HCT116 (cell line): ENCODE data around the gene TSTD2. TPM values are rescaled to one million over a fixed set of nuclear protein-coding genes. Genes with fewer than 3 reads are reported as not detected.

Experiments used
- ATAC-seq: fragments of 200-7000 bp; cut with Tn5 transposase; 2 replicates; pipeline ENCODE4 v1.9.1; 2020; ENCODE audit warnings: mild to moderate bottlenecking, moderate library complexity
- BruUV-seq: library from RNA; stranded (reverse); fragments of 400-500 nt; replicated peaks from 2 replicates; lab custom pipeline; 2021; lab: Mats Ljungman, UMichigan
- CTCF ChIA-PET: fragments of 300-600 bp; sonication (Branson Sonifier 250); formaldehyde crosslinking; loops from one replicate; lab custom pipeline; 2021; ENCODE audit warnings: antibody characterized with exemption; lab: Charles Lee
- POLR2A ChIA-PET: fragments of 300-600, 350-600 bp; sonication (Branson Sonifier 250); formaldehyde crosslinking; loops from one replicate; lab custom pipeline; 2021; ENCODE audit warnings: antibody characterized with exemption; lab: Charles Lee
- RAD21 ChIA-PET, 2 experiments: fragments of 300-600 bp; sonication (Branson Sonifier 250); formaldehyde crosslinking; loops; one replicate each; lab custom pipeline; 2023; ENCODE audit warnings: low total read pairs in 2 of 2; ENCODE audit not compliant: uncharacterized antibody in 2 of 2, unreplicated experiment in 2 of 2, low non-redundant PET in 1 of 2; lab: Charles Lee
- DNase-seq: peaks from one replicate; pipeline ENCODE4 v3.0.0-alpha.2; 2010; ENCODE audit warnings: low read depth, low spot score
- H2AFZ ChIP-seq: fragments of 200-600 bp; shearing (Covaris generic), sonication (generic); 2 replicates; pipeline ENCODE4 v1.6.1; 2017; ENCODE audit warnings: low read depth, mixed run types, mixed read lengths, antibody characterized with exemption, low read length; ENCODE audit not compliant: poor library complexity, severe bottlenecking
- H3K27ac ChIP-seq: 2 replicates; pipeline ENCODE4 v1.5.1; 2012; ENCODE audit warnings: low read depth, low read length
- H3K27me3 ChIP-seq: fragments of 200-600 bp; sonication (generic); 2 replicates; pipeline ENCODE4 v1.6.1; 2016; ENCODE audit warnings: mixed run types, low read length, mixed read lengths; ENCODE audit not compliant: insufficient read depth
- H3K36me3 ChIP-seq, 2 experiments: fragments of 200-500 bp in 1 of 2; fragments of 200-600 bp in 1 of 2; sonication (Bioruptor generic) in 1 of 2; sonication (generic) in 1 of 2; 2 replicates each; pipeline versions ENCODE4 v1.5.1 to v1.6.1; 2014 to 2016; ENCODE audit warnings: low read length in 2 of 2, inconsistent platforms in 1 of 2, mixed read lengths in 1 of 2, mixed run types in 1 of 2; ENCODE audit not compliant: insufficient read depth in 2 of 2, control insufficient read depth in 1 of 2
- H3K4me1 ChIP-seq, 2 experiments: fragments of 200-600 bp in 1 of 2; sonication (generic) in 1 of 2; 2 replicates each; pipeline versions ENCODE4 v1.5.1 to v1.6.1; 2012 to 2017; ENCODE audit warnings: low read length in 2 of 2, inconsistent platforms in 1 of 2, mild to moderate bottlenecking in 1 of 2, mixed read lengths in 1 of 2, mixed run types in 1 of 2, moderate library complexity in 1 of 2; ENCODE audit not compliant: insufficient read depth in 2 of 2, control insufficient read depth in 1 of 2
- H3K4me2 ChIP-seq: fragments of 200-600 bp; sonication (generic); 2 replicates; pipeline ENCODE4 v1.6.1; 2017; ENCODE audit warnings: mixed run types, low read length, mixed read lengths
- H3K4me3 ChIP-seq, 2 experiments: fragments of 200-600 bp in 1 of 2; sonication (generic) in 1 of 2; replicated peaks in 1 of 2; 2 replicates each; pipeline ENCODE4 v1.5.1; 2011 to 2016; ENCODE audit warnings: low read length in 2 of 2, control low read depth in 1 of 2, low read depth in 1 of 2, mild to moderate bottlenecking in 1 of 2, mixed read lengths in 1 of 2, mixed run types in 1 of 2
- H3K79me2 ChIP-seq: fragments of 200-600 bp; sonication (generic); 2 replicates; pipeline ENCODE4 v1.6.1; 2017; ENCODE audit warnings: mild to moderate bottlenecking, mixed run types, low read length, moderate library complexity, mixed read lengths; ENCODE audit not compliant: insufficient read depth
- H3K9ac ChIP-seq: fragments of 200-600 bp; sonication (generic); 2 replicates; pipeline ENCODE4 v1.6.1; 2016; ENCODE audit warnings: low read length, mixed read lengths
- H3K9me2 ChIP-seq: fragments of 200-600 bp; sonication (generic), shearing (Covaris generic); 2 replicates; pipeline ENCODE4 v1.6.1; 2017; ENCODE audit warnings: mixed run types, mild to moderate bottlenecking, moderate library complexity; ENCODE audit not compliant: insufficient read depth
- H3K9me3 ChIP-seq, 2 experiments: fragments of 200-500 bp in 1 of 2; fragments of 200-600 bp in 1 of 2; sonication (Bioruptor generic) in 1 of 2; sonication (generic) in 1 of 2; 2 replicates each; pipeline ENCODE4 v1.6.1; 2014 to 2017; ENCODE audit warnings: low read length in 2 of 2, mixed read lengths in 2 of 2, inconsistent platforms in 1 of 2, low read depth in 1 of 2, mild to moderate bottlenecking in 1 of 2, mixed run types in 1 of 2, moderate library complexity in 1 of 2; ENCODE audit not compliant: control insufficient read depth in 1 of 2, insufficient read depth in 1 of 2
- H4K20me1 ChIP-seq: fragments of 200-600 bp; sonication (generic), shearing (Covaris generic); 2 replicates; pipeline ENCODE4 v1.6.1; 2017; ENCODE audit warnings: mixed run types, mild to moderate bottlenecking, moderate library complexity; ENCODE audit not compliant: insufficient read depth
- CTCF ChIP-seq, 3 experiments: fragments of 200-600 bp in 1 of 3; sonication (generic) in 1 of 3; IDR thresholded peaks in 2 of 3; conservative IDR thresholded peaks in 1 of 3; 2 replicates each; pipeline ENCODE4 v1.5.1; 2012 to 2017; ENCODE audit warnings: low read depth in 2 of 3, low read length in 2 of 3, antibody characterized with exemption in 1 of 3, borderline replicate concordance in 1 of 3, control low read depth in 1 of 3, mild to moderate bottlenecking in 1 of 3, mixed read lengths in 1 of 3, mixed run types in 1 of 3, moderate library complexity in 1 of 3; ENCODE audit not compliant: insufficient read depth in 1 of 3
- ELF1 ChIP-seq: IDR thresholded peaks from 2 replicates; pipeline ENCODE4 v1.6.1; 2012; ENCODE audit warnings: low read depth, borderline replicate concordance
- EZH2 ChIP-seq: fragments of 200-600 bp; sonication (generic); IDR thresholded peaks from 2 replicates; pipeline ENCODE4 v1.6.1; 2017; ENCODE audit warnings: antibody characterized with exemption, mixed run types
- JUND ChIP-seq: IDR thresholded peaks from 2 replicates; pipeline ENCODE4 v1.6.1; 2012
- MAX ChIP-seq: IDR thresholded peaks from 2 replicates; pipeline ENCODE4 v1.6.1; 2012
- POLR2A ChIP-seq: IDR thresholded peaks from 2 replicates; pipeline ENCODE4 v1.7.0; 2011; ENCODE audit warnings: borderline replicate concordance; ENCODE audit not compliant: insufficient read depth, insufficient read length; ENCODE audit errors: extremely low read depth
- RAD21 ChIP-seq: IDR thresholded peaks from 2 replicates; pipeline ENCODE4 v1.6.1; 2012; ENCODE audit warnings: low read depth, mild to moderate bottlenecking
- REST ChIP-seq: IDR thresholded peaks from 2 replicates; pipeline ENCODE4 v1.6.1; 2012; ENCODE audit warnings: low read depth
- TCF7L2 ChIP-seq: IDR thresholded peaks from 2 replicates; pipeline ENCODE4 v1.7.0; 2011; ENCODE audit warnings: borderline replicate concordance, inconsistent platforms; ENCODE audit not compliant: insufficient read depth, insufficient read length; ENCODE audit errors: extremely low read depth
- ZBTB33 ChIP-seq: IDR thresholded peaks from 2 replicates; pipeline ENCODE4 v1.6.1; 2011; ENCODE audit warnings: mild to moderate bottlenecking, low read length, moderate library complexity; ENCODE audit not compliant: insufficient replicate concordance; ENCODE audit errors: extremely low read depth
- ZFX ChIP-seq: fragments of 450-650 bp; IDR thresholded peaks from 2 replicates; pipeline ENCODE4 v1.6.1; 2017
- ZNF274 ChIP-seq: fragments of 200-500 bp; sonication (Bioruptor generic); IDR thresholded peaks from 2 replicates; pipeline ENCODE4 v1.6.1; 2014; ENCODE audit warnings: mild to moderate bottlenecking, low read depth, low read length, inconsistent platforms
- intact Hi-C: fragments of 100-400 bp; cut with micrococcal nuclease; formaldehyde crosslinking; loops from 2 replicates; pipeline ENCODE4 v1.10.0; 2022
- total RNA-seq: library from RNA; stranded (reverse); gene quantifications from one replicate; pipeline ENCODE4 v1.2.1, GENCODE V29; 2021; ENCODE audit not compliant: unreplicated experiment

TSTD2 gene
- total RNA-seq, 1 experiment from 2014 or later, result 16.0 TPM

- TF ChIP-seq REST, result no peak
- TF ChIP-seq POLR2A, result no peak
- TF ChIP-seq ELF1, result no peak
- no peak for TF ChIP-seq EZH2
- no peak for TF ChIP-seq RAD21
- TF ChIP-seq MAX, result no peak
- no peak for TF ChIP-seq TCF7L2
- TF ChIP-seq ZFX, result no peak
Observed at GRCh38 chr9:97571664-97572063, 61.5 kb downstream of the TSTD2 start (continued).

- H4K20me1 ChIP-seq, result no peaks in the 10 kb centered on the region
- ChIA-PET POLR2A (no interaction called here), RAD21 (no interaction called here), CTCF (no interaction called here)
- H3K9me3 ChIP-seq, result no peaks in the 10 kb centered on the region
- no peaks in the 10 kb centered on the region for H3K36me3 ChIP-seq
- no peak overlapping the region for H3K27ac ChIP-seq
- H3K27me3 ChIP-seq, result no peaks in the 10 kb centered on the region
- no peaks in the 10 kb centered on the region for H3K9me2 ChIP-seq
- TF ChIP-seq ELF1 (no peak), ZNF274 (no peak), ZBTB33 (no peak), ZFX (no peak), JUND (no peak), CTCF (IDR thresholded peaks at IDR 0.05 in 2 of 3, conservative IDR thresholded peaks at IDR 0.05 in 1 of 3; ENCODE audit: borderline replicate concordance in 1 of 3, insufficient read depth in 1 of 3, low read depth in 2 of 3, low read length in 2 of 3) (no peak), TCF7L2 (no peak), EZH2 (no peak)
- no peak overlapping the region for H3K9ac ChIP-seq
- H3K4me1 ChIP-seq, result peaks cover 3 to 26% of the 10 kb centered on the region in 2 experiments; a peak in 3 of 4 replicates
- no TSS peak for BruUV-seq
- H3K4me2 ChIP-seq, result no peak overlapping the region
- no peak overlapping the region for H2AFZ ChIP-seq
- intact Hi-C loops, result no loop called here
- ATAC-seq (no peak), DNase-seq (no peak)
- no peak overlapping the region for H3K4me3 ChIP-seq
- no peaks in the 10 kb centered on the region for H3K79me2 ChIP-seq
Observed at GRCh38 chr9:97570899-97571298, 62.3 kb downstream of the TSTD2 start.
